Bronchial epithelial cell (primary cell): ENCODE measurements around the gene ZNF330. TPM values are rescaled to one million over a fixed set of nuclear protein-coding genes. Genes with fewer than 3 reads are reported as not detected.

Experiments
- DNase-seq: peaks from one replicate; pipeline ENCODE4 v3.0.0-alpha.2; 2010; ENCODE audit warnings: low read depth
- FAIRE-seq: peaks from 2 replicates; lab custom pipeline; 2011; peaks lifted over from hg19 to GRCh38; lab: Jason Lieb, UNC
- H3K27me3 ChIP-seq: 2 replicates; pipeline ENCODE4 v1.5.1; 2011; ENCODE audit warnings: low read length; ENCODE audit not compliant: control insufficient read depth, insufficient read depth
- H3K36me3 ChIP-seq: 2 replicates; pipeline ENCODE4 v1.5.1; 2011; ENCODE audit warnings: low read length; ENCODE audit not compliant: control insufficient read depth, insufficient read depth
- H3K4me3 ChIP-seq: 2 replicates; pipeline ENCODE4 v1.5.1; 2011; ENCODE audit warnings: mild to moderate bottlenecking, low read depth, low read length, control low read depth
- CTCF ChIP-seq: IDR thresholded peaks from 2 replicates; pipeline ENCODE4 v1.5.1; 2011; ENCODE audit warnings: mild to moderate bottlenecking, moderate library complexity, low read length, control low read depth, inconsistent platforms; ENCODE audit not compliant: insufficient read depth, severe bottlenecking
- total RNA-seq: library from RNA; depleted of rRNA; stranded (reverse); fragments of >200 nt; gene quantifications from 2 replicates; pipeline ENCODE4 v1.2.1, GENCODE V29; 2014

ZNF330 gene
- total RNA-seq, 1 donor from 2014 or later, result 42.4 TPM

- H3K27me3 ChIP-seq, result no peaks in the 10 kb centered on the region
- DNase-seq (no peak), FAIRE-seq (no peak)
- no peaks in the 10 kb centered on the region for H3K36me3 ChIP-seq
- TF ChIP-seq CTCF, result no peak
- no peak overlapping the region for H3K4me3 ChIP-seq
Measured at GRCh38 chr4:141248029-141248428, 27.3 kb downstream of the ZNF330 start.

- TF ChIP-seq CTCF, result no peak
- Histone ChIP-seq H3K4me3 (no peak overlapping the region), H3K36me3 (no peaks in the 10 kb centered on the region), H3K27me3 (no peaks in the 10 kb centered on the region)
- FAIRE-seq, result no peak
- no peak for DNase-seq
Measured at GRCh38 chr4:141248486-141248885, 27.8 kb downstream of the ZNF330 start.

- H3K27me3 ChIP-seq, result no peaks in the 10 kb centered on the region
- no peak for DNase-seq
- H3K36me3 ChIP-seq, result no peaks in the 10 kb centered on the region
- FAIRE-seq, result no peak
- no peak for TF ChIP-seq CTCF
- H3K4me3 ChIP-seq, result no peak overlapping the region
Measured at GRCh38 chr4:141254326-141254725, 33.6 kb downstream of the ZNF330 start.

- Histone ChIP-seq H3K27me3 (no peaks in the 10 kb centered on the region), H3K36me3 (no peaks in the 10 kb centered on the region), H3K4me3 (no peak overlapping the region)
- TF ChIP-seq CTCF, result no peak
- DNase-seq (no peak), FAIRE-seq (no peak)
Measured at GRCh38 chr4:141255016-141255415, 34.3 kb downstream of the ZNF330 start.

GRCh38 chr4:141258558-141258957 is 37.9 kb downstream of the ZNF330 start:
- FAIRE-seq (no peak), DNase-seq (no peak)
- TF ChIP-seq CTCF, result no peak

GRCh38 chr4:141275834-141276233 is 55.1 kb downstream of the ZNF330 start:
- H3K36me3 ChIP-seq, result no peaks in the 10 kb centered on the region
- no peak overlapping the region for H3K4me3 ChIP-seq
- no peak for TF ChIP-seq CTCF
- FAIRE-seq (no peak), DNase-seq (peak; percentile 33)
- no peaks in the 10 kb centered on the region for H3K27me3 ChIP-seq

More at GRCh38 chr4:141258558-141258957, 37.9 kb downstream of the ZNF330 start:
- H3K36me3 ChIP-seq, result no peaks in the 10 kb centered on the region
- no peak overlapping the region for H3K4me3 ChIP-seq
- no peaks in the 10 kb centered on the region for H3K27me3 ChIP-seq
